ENCODE measurements around the gene SFXN4.
"Not testable (repeated sequence)": the region's sequence is repeated elsewhere in the genome, so short reads cannot be mapped to it uniquely, and the experiment has no call there.

The SFXN4 gene

DNA sequence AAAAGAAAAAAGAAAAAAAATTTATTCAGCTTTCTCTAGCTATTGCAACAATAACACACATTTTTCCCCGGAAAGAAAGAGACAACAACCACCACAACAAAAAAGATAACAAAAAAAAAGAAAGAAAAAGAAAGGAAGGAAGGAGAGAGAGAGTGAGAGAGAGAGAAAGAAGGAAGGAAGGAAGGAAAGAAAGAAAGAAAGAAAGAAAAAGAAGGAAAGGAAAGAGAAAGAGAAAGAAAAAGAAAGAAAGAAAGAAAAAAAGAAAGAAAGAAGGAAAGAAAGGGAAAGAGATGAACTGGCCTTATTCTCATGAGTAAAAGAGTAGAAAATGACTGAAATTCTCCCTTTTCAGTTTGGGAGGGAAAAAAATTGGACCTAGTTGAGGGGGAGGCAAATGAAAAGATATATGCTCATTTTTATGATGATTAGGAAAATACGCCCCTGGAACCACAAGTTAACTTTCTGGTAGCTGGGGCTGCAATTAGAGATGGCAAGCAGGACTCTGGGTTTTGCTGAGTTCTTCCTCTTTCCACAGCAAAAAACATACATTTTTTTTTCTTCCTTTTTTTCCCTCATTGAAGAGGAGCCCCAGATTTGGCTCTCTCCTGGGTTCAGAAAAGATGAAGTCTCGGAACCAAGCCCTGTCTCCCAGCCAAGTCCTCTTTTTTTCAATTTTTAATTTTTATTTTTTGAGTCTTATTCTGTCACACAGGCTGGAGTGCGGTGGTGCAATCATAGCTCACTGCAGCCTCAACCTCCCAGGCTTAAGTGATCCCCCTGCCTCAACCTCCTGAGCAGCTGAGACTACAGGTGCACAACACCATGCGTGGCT is 25.7 kb upstream of the SFXN4 start:
- no peak for DNase-seq (ENCODE audit: low read depth in 3 of 3)

DNA sequence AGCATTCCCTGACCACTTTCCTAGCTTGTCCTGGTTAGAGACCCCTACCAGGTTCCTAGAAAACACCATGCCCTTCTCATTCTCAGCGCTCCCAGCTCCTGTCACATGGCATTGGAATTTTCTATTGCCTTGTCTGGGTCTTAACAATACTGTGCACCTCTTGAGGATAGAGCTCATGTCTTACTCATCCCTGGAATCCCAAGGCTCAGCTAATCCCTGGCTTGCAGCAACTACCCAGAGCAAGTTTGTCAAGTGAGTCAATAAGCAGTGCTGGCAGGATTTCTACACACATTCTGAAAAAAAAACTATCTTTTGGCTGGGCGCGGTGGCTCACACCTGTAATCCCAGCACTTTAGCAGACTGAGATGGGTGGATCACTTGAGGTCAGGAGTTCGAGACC is 24.8 kb upstream of the SFXN4 start:
- no peak for DNase-seq (ENCODE audit: low read depth in 3 of 3)

GRCh38 chr10:119189811-119190282 is 24.3 kb upstream of the SFXN4 start:
- DNase-seq (ENCODE audit: low read depth in 3 of 3): no peak

DNA sequence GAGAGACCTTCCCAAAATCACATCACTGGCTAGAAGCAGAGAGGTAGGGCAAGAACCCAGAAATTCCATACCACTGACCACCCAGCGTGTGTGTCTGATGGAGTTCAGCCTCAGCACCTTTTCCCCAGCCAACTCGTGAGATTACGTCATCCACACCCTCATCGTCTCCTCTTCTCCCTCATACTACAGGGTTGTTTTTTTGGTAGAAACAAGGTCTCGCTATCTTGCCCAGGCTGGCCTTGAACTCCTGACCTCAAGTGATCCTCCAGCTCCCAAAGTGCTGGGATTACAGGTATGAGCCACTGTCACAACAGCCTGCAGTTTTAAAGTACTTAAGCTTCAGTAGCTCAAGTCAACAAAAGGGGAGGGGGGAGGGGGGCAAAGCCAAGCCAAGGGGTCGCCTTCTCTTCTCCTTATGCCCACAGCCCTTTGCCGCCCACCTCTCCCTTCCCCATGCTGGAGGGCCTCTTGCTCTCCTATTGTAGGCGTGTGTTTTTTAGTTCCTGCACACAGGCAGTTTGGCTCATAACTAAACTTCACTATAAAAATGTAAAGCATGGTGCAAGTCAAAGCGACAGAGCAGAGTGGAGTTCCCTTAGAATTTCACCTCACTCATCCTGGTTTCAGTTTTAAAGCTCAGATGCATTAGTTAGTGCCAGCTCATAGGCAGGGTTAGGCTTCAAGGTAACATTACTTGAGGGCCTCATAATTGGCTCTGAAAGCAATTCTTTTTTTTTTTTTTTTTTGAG is 18.3 kb upstream of the SFXN4 start:
- DNase-seq (ENCODE audit: low read depth in 3 of 3): no peak

GRCh38 chr10:119180850-119181400 is 15.4 kb upstream of the SFXN4 start:
- DNase-seq (ENCODE audit: low read depth in 3 of 3): not testable (repeated sequence)

- peak; percentile 84 to 96 (median 88) for DNase-seq (ENCODE audit: low read depth in 3 of 3)
Measured at GRCh38 chr10:119178372-119179119, 13.0 kb upstream of the SFXN4 start, which contains the start of gene PRDX3. TSS of gene PRDX3 (minus strand) at chr10:119178812. CDS start at chr10:119178790, 22 bp downstream.

DNA sequence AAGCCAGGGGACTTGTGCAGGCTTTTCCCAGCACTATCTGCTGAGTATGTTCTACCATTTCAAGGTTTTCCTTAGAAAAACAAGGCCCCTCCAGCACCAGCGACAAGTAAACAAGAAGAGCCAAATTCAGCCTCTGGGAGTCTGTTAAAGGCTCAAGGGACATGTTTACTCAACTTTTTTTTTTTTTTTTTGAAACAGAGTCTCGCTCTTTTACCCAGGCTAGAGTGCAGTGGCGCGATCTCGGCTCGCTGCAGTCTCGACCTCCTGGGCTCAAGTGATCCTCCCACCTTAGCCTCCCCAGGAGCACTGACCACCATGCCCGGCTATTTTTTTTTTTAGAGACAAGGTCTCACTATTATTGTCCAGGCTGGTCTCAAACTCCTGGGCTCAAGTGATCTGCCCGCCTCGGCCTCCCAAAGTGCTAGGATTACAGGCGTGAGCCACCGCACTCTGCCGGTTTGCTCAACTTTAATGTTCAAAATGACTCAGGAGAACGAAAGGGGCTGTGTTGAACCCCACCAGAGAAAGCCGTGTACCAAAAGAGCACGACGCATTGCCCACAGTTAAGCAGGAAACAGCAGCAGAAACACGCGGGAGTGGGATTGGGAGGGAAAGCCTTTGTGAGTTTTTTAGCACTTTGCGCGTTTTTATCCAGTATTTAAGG is 12.3 kb upstream of the SFXN4 start:
- DNase-seq (ENCODE audit: low read depth in 3 of 3): peak in 1 of 3 experiments; percentile 31

- no peak for DNase-seq (ENCODE audit: low read depth in 3 of 3)
Measured at GRCh38 chr10:119176166-119176565, 10.7 kb upstream of the SFXN4 start.

DNA sequence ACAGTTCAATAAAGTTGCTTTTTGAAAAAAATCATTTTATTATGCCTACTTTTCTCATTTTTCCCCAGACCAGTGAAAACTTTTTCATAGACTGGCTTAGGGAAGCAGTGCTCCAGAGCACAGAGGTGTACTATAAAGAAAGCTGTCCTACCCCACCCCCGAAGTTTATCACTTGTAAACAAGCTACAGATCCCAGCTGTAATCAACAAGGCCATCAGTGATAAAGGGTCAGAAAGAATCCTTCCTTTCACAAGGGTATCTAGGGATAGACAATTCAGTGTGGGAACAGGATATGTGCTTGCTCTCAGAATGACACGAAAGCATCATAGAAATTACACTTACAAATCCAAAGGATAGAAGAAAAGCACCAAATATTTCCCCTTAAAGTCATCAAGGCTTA is 8.6 kb upstream of the SFXN4 start:
- no peak for DNase-seq (ENCODE audit: low read depth in 3 of 3)

DNA sequence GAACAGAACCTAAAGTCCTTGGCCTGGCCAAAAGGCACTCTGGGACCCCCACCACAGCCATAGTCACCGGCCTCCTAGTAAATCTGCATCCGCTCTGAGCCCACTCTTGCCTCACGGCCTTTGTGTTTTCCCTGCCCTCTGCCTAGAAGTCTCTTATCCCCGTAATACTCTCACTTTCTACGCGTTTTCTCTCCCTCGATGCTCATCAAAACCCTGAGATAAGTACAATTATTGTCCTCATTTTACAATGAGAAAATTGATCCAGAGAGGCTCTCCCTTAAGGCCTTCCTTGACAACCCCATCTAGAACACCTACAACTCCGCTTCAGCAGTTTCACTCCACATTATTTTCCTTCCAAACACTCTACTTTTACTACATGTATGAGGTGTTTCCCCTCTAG is 1.5 kb upstream of the SFXN4 start:
- no peak for DNase-seq (ENCODE audit: low read depth in 3 of 3)

DNA sequence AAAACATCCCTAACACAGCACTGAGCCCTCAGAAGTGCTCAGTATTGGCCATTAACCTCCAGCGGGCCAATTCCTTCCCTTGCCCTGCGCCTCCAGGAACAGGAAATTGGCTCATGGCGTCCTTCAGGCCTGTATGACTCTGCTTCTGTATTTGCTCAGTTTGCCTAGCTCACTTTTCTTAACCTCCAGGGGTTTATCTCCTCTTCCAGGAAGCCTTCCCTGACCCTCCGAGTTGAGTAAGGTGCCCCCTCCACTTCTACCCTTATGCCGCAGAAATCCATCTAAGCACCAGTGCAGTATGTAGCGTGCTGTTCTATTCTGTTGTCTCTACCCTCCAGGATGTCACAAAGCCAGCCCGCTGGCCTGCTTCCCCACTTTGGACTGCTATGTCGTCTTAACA is 1.1 kb upstream of the SFXN4 start:
- no peak for DNase-seq (ENCODE audit: low read depth in 3 of 3)

DNA sequence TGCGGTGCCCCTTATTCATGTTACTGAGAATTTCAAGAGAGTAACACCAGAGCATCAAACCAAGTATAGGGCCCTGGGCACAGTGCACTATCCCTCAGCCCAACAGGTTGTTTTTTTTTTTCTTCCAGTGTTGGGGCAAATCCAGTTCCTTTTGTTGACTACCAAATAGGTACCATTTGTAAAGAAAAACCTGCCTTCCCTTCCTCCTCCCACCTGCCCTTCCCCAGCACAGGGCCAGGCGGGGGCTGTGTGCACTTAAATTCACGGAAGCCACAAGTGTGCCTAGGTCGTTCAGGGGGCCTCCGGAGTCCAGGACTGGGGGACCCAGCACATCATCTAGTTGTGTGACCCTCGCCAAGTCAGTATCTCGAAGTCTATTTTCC is 595 bp upstream of the SFXN4 start:
- DNase-seq (ENCODE audit: low read depth in 3 of 3): no peak

DNA sequence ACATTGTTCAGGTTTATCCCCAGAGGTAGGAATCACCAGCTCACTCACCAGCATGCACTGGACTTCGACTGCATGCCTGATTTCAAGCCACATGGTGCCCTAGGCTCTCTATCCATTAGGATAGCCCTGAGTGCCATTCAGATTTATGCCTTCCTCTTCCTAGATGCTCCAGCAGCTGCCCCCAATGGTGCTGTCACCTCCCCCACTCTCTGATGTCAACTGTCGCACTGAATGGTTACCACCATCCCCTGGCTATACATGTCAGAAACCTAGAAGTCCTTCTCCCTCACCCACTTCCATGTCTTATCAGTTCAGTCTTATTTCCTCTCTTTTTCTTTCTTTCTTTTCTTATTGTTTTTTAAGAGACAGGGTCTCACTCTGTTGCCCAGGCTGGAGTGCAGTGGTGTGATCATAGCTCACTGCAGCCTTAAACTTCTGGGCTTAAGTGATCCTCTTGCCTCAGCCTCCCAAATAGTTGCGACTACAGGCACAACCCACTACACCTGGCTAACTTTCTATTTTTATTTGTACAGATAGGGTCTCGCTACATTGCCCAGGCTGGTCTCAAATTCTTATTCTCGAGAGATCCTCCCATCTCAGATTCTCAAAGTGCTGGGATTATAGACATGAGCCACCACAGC is 2.9 kb downstream of the SFXN4 start:
- DNase-seq (ENCODE audit: low read depth in 3 of 3): no peak

- no peak for DNase-seq (ENCODE audit: low read depth in 3 of 3)
Measured at GRCh38 chr10:119161680-119162451, 3.6 kb downstream of the SFXN4 start.

DNA sequence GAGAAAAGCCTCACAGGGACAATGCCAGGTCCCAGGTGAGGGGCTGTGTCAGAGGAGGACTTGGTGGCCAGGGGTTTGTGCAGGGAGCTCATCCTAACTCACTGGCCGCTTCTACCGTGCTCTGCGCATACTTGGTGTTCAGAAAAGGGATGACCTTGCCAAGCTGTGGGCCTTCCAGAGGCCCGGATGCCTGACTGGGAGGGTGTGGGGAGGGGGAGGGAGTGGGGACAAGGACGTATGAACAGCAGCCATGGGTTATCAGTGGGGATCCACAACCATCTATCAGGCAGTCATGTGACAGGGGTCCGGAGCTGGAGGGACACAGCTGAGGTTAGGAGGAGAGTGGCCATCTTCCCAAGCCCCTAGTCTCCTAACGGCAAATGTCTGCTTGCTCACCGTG is 6.2 kb downstream of the SFXN4 start:
- no peak for DNase-seq (ENCODE audit: low read depth in 3 of 3)

DNA sequence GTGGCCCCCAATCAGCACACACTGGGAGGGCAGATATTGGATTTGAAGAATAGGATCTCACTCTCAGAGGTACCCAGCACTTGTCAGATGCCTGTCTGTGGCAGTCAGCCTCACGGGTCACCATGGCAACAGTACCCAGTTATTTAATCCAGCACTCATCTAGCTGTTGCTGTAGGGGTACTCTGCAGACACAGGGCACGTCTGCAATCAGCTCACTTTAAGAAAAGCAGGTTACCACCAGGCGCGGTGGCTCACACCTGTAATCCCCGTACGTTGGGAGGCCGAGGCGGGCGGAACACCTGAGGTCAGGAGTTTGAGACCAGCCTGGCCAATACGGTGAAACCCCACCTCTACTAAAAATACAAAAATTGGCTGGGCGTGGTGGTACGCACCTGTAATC is 11.9 kb downstream of the SFXN4 start:
- DNase-seq (ENCODE audit: low read depth in 3 of 3): no peak

- no peak for DNase-seq (ENCODE audit: low read depth in 3 of 3)
Measured at GRCh38 chr10:119153041-119153440, 12.5 kb downstream of the SFXN4 start.

DNA sequence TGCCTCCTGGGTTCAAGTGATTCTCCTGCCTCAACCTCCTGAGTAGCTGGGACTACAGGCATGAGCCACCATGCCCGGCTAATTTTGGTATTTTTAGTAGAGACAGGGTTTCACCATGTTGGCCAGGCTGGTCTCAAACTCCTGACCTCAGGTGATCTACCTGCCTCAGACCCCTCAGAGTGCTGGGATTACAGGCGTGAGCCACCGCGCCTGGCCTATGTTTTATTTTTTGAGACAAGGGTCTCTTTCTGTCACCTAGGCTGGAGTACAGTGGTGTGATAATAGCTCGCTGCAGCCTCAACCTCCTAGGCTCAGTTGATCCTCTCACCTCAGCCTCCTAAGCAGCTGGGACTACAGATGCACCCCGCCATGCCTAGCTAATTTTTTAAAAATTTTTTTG is 13.9 kb downstream of the SFXN4 start:
- DNase-seq (ENCODE audit: low read depth in 3 of 3): not testable (repeated sequence)

DNA sequence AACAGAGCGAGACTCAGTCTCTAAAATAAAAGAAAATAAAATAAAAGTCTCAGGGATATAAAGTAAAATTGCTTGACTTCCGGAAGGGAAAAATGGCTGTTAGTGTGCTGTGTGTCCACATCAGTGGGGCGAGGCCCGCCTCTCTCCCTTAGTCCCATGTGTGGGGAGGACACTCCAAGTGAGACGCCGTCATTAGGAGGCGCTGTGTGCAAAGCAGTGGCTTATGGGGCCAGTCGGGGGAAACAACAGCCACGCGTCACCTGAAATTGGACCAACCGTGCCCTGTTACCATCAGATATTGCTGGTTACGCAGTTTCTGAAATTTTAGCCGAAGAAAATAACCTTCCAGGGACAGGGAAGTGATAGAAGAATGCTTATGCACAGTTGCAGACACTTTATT is 15.8 kb downstream of the SFXN4 start:
- no peak for DNase-seq (ENCODE audit: low read depth in 3 of 3)

DNA sequence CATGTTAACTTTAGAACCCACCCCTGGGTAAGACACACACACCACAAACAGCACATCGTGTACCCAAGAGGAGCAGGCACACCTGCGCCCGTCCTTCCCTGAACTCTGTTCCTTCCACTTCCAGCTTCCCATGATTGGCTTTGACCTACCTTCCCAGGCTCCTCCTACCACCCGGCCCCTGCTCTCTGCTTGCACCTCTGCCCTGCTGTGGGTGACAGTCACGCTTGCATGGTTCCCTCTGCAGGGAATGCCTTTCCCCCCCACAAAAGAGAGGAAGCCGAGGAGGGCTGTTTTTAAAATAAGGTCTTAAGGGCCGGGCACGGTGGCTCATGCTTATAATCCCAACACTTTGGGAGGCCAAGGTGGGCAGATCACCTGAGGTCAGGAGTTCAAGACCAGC is 16.4 kb downstream of the SFXN4 start:
- DNase-seq (ENCODE audit: low read depth in 3 of 3): no peak

Data from stimulated activated CD4-positive, alpha-beta T cell treated with anti-CD3 and anti-CD28 coated beads, TNF-alpha, amount 100 ng/mL, for 24 hours (primary cell).